GM19455 (cell line): ENCODE results near the gene CACNA2D2.

Source experiments
- ATAC-seq: cut with Tn5 transposase; IDR thresholded peaks from one replicate; pipeline ENCODE4 v1.9.1; 2021; ENCODE audit not compliant: unreplicated experiment

The CACNA2D2 gene

DNA sequence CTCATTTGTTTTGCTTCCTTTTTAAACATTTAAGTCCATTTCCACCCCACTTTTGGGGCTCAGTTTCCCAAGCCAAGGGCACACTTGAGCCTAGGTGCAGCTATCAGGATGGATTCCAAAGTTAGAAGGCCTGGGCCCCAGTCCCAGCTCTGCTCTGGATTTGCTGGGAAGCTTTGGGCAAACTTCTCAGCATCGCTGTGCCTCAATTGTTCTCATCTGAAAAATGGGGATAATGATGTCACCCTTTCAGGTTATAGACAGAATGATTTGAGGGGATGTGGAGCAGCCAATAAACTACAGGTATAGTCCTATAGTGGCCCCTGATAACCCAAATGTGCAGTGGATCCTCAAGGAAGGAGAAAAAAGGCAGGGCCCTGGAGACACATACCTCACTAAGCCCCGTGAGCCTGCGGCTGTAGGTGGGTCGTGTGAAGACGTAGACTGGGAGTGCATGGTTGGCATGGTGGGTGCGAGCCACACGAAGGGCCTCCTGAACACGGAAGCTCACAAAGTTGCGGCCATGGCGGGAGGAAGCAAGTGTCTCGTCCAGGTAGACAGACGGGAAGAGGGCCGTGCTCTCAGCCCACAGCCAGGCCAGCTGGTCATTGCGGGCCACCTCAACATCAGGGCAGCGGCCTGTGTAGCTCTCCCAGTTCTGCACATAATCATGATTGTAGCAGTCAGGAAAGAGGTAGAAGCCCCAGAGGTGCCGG is 184.1 kb downstream of the CACNA2D2 start:
- ATAC-seq: no peak

DNA sequence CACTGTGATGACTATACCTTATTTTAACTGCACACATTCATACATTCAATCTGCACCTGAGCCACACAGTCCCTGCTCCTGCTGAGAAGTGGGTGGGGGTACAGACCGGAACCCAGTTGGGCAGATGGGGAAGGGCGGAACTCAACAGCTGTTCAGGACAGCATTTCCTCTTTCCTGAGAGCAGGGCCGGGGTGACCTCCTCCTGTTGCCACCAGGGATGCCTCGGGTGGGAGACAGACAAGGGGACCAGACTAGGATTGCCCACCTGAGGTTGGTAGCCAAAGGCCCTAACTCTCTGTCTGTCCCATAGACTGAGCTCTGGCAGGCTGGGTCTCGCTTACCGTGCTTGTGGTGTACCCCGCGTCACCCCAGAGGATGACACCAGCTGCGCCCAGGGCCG is 184.8 kb downstream of the CACNA2D2 start:
- no peak for ATAC-seq

DNA sequence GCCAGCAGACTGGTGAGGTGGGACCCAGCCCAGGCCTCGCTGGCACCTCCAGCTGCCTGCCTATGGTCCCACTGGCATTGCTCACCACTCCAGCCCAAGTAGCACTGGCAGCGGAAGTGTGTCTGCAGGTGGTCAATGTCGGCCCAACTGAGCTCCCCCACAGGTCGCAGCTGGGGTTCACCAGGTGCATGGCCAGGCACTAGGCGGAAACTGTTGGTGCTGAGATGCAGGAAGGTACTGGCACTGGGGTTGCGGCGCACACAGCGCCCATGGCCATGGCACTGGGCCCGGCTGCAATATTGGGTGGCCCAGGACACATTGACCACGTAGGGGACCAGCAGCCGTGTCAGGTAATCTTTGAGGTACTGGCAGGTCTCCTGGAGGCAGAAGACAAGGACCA is 185.3 kb downstream of the CACNA2D2 start:
- no peak for ATAC-seq

DNA sequence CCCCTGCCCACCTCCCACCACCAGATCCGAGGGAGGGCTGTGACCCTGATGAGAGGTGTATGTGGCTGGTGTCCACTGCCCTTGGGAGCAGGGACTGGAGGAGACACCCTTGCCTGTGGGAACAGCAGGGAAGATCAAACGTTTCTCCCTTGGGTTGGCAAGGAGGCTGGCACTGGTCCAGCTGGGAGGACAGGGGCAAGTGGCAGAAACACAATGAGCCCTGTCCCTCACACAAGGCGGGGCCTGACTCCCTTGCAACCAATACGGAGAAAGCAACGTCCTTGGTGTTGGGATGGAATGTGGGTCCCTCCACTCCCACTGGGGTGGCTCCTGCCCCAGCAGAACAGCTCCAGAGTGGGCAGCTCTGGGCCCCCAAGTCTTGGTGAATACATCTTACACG is 186.1 kb downstream of the CACNA2D2 start:
- no peak for ATAC-seq

DNA sequence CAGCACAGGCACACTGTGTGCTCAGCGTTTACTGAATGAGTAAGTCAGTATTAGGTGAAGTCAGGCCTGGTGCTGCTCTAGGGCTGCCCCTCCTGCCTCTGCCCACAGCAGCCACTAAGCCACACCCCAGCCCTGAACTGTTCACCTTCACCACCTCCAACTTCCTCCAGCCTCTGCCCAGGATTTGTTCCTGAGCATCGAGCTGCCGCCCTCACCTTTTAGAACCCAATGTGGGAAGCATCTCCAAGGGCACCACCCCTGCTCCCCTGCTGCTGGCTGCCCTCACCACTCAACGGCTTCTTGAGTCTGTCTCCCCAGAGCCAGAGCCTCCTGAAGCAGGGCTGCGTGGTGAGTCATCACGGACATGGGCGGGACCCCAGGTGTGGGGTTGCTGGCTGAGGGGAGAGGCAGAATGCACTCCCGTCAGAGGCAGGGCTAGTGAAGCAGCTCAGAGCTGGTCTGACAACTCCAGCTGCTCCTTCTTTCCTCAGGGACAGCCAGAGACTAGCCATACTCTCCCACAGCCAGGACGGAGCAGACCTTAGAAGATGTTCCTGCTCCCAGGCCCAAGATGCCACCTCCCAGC is 186.7 kb downstream of the CACNA2D2 start:
- peak; percentile 37 for ATAC-seq

DNA sequence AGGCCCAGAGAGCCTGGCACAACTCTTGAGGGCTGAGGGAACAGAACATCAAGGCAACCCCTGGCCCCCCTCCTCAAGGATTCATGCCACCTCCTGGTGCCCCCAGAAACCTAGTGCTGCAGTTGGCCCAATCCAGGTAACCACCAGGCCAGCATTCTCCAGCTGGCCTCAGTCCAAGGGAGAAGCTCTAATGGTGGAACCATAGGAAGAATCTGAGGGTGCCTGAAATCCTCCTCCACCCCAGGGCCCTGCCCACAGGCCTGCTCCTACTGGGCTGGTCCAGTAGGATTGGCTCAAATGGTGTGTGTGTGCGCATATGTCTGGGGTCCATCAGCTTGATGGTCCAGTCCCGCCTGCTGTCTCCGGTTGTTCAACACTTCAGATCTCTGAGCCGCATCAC is 188.6 kb downstream of the CACNA2D2 start:
- ATAC-seq: no peak

DNA sequence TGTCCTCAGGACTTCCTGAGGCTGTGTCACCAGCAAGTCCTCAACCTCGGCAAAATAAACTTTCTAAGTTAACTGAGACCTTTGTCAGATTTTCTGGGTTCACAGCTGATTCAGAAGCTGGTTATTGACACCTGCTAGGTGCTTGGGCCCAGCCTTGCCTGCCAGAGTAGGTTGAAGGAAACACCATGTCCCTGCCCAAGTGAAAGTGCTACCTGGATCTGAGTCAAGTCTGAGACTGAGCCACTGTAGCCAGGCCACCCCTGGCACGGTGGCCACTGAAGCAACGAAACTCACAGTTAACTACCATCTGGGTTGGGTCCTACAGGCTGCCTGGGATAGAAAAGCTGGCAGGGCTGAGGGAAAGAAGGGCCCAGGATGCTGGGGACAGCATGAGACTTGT is 189.1 kb downstream of the CACNA2D2 start:
- ATAC-seq: no peak
